HepG2 (cell line): ENCODE results near the gene C1QTNF1. TPM values are rescaled to one million over a fixed set of nuclear protein-coding genes. Genes with fewer than 3 reads are reported as not detected.

Experiments used
- ATAC-seq: fragments of 200-7000 bp; cut with Tn5 transposase; 3 replicates; pipeline ENCODE4 v1.9.1; 2020; ENCODE audit warnings: mild to moderate bottlenecking, moderate library complexity
- BruUV-seq: library from RNA; stranded (reverse); fragments of 400-500 nt; replicated peaks from 2 replicates; lab custom pipeline; 2021; lab: Mats Ljungman, UMichigan
- CTCF ChIA-PET: fragments of 300-600 bp; formaldehyde crosslinking; extraction: SDS; loops from one replicate; lab custom pipeline; 2021; ENCODE audit warnings: low total read pairs, inconsistent platforms, low intra/inter-chr PET ratio; lab: Yijun Ruan, JAX
- POLR2A ChIA-PET: fragments of 350-600 bp; sonication (Branson Sonifier 250); formaldehyde crosslinking; loops from one replicate; lab custom pipeline; 2020; ENCODE audit warnings: antibody characterized with exemption, inconsistent platforms; lab: Yijun Ruan, JAX
- DNase-seq: peaks from one replicate; pipeline ENCODE4 v3.0.0-alpha.2; 2015; ENCODE audit warnings: low spot score
- FAIRE-seq: peaks from 3 replicates; lab custom pipeline; 2011; peaks lifted over from hg19 to GRCh38; lab: Jason Lieb, UNC
- H2AFZ ChIP-seq: one replicate; pipeline ENCODE4 v1.6.1; 2011; ENCODE audit warnings: low read length, inconsistent platforms
- H3K27ac ChIP-seq: fragments of 300-600 bp; 3 replicates; pipeline ENCODE4 v1.8.0; 2011; ENCODE audit warnings: mixed run types, mild to moderate bottlenecking, mixed read lengths, low read length, inconsistent platforms; ENCODE audit not compliant: insufficient read depth; ENCODE audit errors: extremely low read length
- H3K27me3 ChIP-seq, 2 experiments: fragments of 200-600 bp in 1 of 2; 2 replicates in 1 of 2; 3 replicates in 1 of 2; pipeline versions ENCODE4 v1.6.0 to v1.8.0; 2011; ENCODE audit warnings: low read length in 2 of 2, mild to moderate bottlenecking in 2 of 2, moderate library complexity in 2 of 2, inconsistent platforms in 1 of 2; ENCODE audit not compliant: insufficient read depth in 2 of 2, control insufficient read depth in 1 of 2
- H3K36me3 ChIP-seq, 2 experiments: fragments of 200-600 bp in 1 of 2; replicated peaks in 1 of 2; 2 replicates in 1 of 2; 3 replicates in 1 of 2; pipeline versions ENCODE4 v1.5.1 to v1.8.0; 2011; ENCODE audit warnings: low read length in 2 of 2, inconsistent platforms in 1 of 2; ENCODE audit not compliant: insufficient read depth in 2 of 2, control insufficient read depth in 1 of 2
- H3K4me1 ChIP-seq: 2 replicates; pipeline ENCODE4 v1.5.1; 2012; ENCODE audit warnings: low read length, inconsistent platforms; ENCODE audit not compliant: insufficient read depth
- H3K4me2 ChIP-seq: 2 replicates; pipeline ENCODE4 v1.6.0; 2011; ENCODE audit warnings: low read depth, low read length, inconsistent platforms
- H3K4me3 ChIP-seq, 3 experiments: fragments of 200-600 bp in 1 of 3; sonication (generic), shearing (Covaris generic) in 1 of 3; replicated peaks in 1 of 3; 2 replicates each; pipeline ENCODE4 v1.5.1; 2011 to 2016; ENCODE audit warnings: low read length in 3 of 3, inconsistent platforms in 2 of 3, low read depth in 2 of 3, mild to moderate bottlenecking in 2 of 3, control low read depth in 1 of 3, mixed read lengths in 1 of 3; ENCODE audit not compliant: insufficient read depth in 1 of 3
- H3K79me2 ChIP-seq: one replicate; pipeline ENCODE4 v1.6.1; 2011; ENCODE audit warnings: low read length, inconsistent platforms; ENCODE audit not compliant: insufficient read depth
- H3K9ac ChIP-seq: 2 replicates; pipeline ENCODE4 v1.6.0; 2011; ENCODE audit warnings: mild to moderate bottlenecking, low read depth, low read length, inconsistent platforms; ENCODE audit not compliant: insufficient read depth
- H3K9me3 ChIP-seq: 2 replicates; pipeline ENCODE4 v1.5.1; 2012; ENCODE audit warnings: mild to moderate bottlenecking, low read length
- H4K20me1 ChIP-seq: 2 replicates; pipeline ENCODE4 v1.6.0; 2011; ENCODE audit warnings: inconsistent platforms, mild to moderate bottlenecking, low read length, moderate library complexity; ENCODE audit not compliant: insufficient read depth
- HNRNPK ChIP-seq: fragments of 200-400 bp; formaldehyde crosslinking; IDR thresholded peaks from 2 replicates; pipeline ENCODE4 v1.6.1; 2018; ENCODE audit warnings: low read length, low read depth, moderate library complexity, mild to moderate bottlenecking; ENCODE audit not compliant: poor library complexity, severe bottlenecking
- PITX1 ChIP-seq: sonication (generic); formaldehyde crosslinking; IDR thresholded peaks from 2 replicates; pipeline ENCODE4 v1.5.1; 2020; ENCODE audit warnings: mild to moderate bottlenecking, missing genetic modification reagents
- ZNF543 ChIP-seq: sonication (generic); formaldehyde crosslinking; IDR thresholded peaks from 2 replicates; pipeline ENCODE4 v1.4.0; 2020; ENCODE audit warnings: mild to moderate bottlenecking, missing genetic modification reagents
- ZNF776 ChIP-seq: sonication (generic); formaldehyde crosslinking; IDR thresholded peaks from 2 replicates; pipeline ENCODE4 v1.4.0; 2020; ENCODE audit warnings: mild to moderate bottlenecking, missing genetic modification reagents
- ZNF788 ChIP-seq: sonication (generic); formaldehyde crosslinking; IDR thresholded peaks from 2 replicates; pipeline ENCODE4 v1.5.0; 2020; ENCODE audit warnings: mild to moderate bottlenecking, missing genetic modification reagents, borderline replicate concordance
- WGBS: methylation state at CpG from one replicate; pipeline ENCODE4 v1.1.6; 2017; ENCODE audit warnings: low lambda C conversion rate; 5-methylcytosine and 5-hydroxymethylcytosine counted together
- in situ Hi-C: cut with HindIII; loops from 2 replicates; pipeline ENCODE4 v1.10.0; 2017; ENCODE audit warnings: low pct_unique_long_range_greater_than_20kb; ENCODE audit not compliant: extremely low pct_ligation_motif_present
- intact Hi-C: fragments of 100-400 bp; cut with micrococcal nuclease; formaldehyde crosslinking; loops from one replicate; pipeline ENCODE4 v1.10.0; 2022; ENCODE audit not compliant: unreplicated experiment
- polyA plus RNA-seq, 8 experiments: library from polyadenylated mRNA; depleted of rRNA in 3 of 8; stranded (reverse) in 7 of 8; unstranded in 1 of 8; fragments of >200 nt; fragmentation: Illumina TruSeq in 4 of 8; extraction: Trizol in 4 of 8; gene quantifications; 2 replicates each; pipeline versions ENCODE4 v1.2.1 to v1.2.3, GENCODE V29; 2011 to 2016; ENCODE audit warnings: low read depth in 4 of 8, missing spikeins in 1 of 8, mixed read lengths in 1 of 8; ENCODE audit not compliant: insufficient read depth in 1 of 8
- total RNA-seq, 5 experiments: library from RNA; depleted of rRNA; stranded (reverse); fragments of >200 nt; fragmentation: Illumina TruSeq; extraction: Trizol; gene quantifications; 2 replicates each; pipeline ENCODE4 v1.2.3, GENCODE V29; 2016; ENCODE audit warnings: low read depth in 1 of 5
- TF ChIP-seq, protein P1 (sequence below): sonication (generic); formaldehyde crosslinking; IDR thresholded peaks from 2 replicates; pipeline ENCODE4 v1.5.1; 2020; ENCODE audit warnings: mild to moderate bottlenecking, missing genetic modification reagents, moderate library complexity
- TF ChIP-seq, protein P2 (sequence below): sonication (generic); formaldehyde crosslinking; IDR thresholded peaks from 2 replicates; pipeline ENCODE4 v1.4.0; 2020; ENCODE audit warnings: missing genetic modification reagents

Gene C1QTNF1
- total and polyA plus RNA-seq, 2 of the 13 experiments (the other 11 are each of a cell fraction or from before 2014, with no cell fraction given): 0.18 to 0.86 TPM

DNA sequence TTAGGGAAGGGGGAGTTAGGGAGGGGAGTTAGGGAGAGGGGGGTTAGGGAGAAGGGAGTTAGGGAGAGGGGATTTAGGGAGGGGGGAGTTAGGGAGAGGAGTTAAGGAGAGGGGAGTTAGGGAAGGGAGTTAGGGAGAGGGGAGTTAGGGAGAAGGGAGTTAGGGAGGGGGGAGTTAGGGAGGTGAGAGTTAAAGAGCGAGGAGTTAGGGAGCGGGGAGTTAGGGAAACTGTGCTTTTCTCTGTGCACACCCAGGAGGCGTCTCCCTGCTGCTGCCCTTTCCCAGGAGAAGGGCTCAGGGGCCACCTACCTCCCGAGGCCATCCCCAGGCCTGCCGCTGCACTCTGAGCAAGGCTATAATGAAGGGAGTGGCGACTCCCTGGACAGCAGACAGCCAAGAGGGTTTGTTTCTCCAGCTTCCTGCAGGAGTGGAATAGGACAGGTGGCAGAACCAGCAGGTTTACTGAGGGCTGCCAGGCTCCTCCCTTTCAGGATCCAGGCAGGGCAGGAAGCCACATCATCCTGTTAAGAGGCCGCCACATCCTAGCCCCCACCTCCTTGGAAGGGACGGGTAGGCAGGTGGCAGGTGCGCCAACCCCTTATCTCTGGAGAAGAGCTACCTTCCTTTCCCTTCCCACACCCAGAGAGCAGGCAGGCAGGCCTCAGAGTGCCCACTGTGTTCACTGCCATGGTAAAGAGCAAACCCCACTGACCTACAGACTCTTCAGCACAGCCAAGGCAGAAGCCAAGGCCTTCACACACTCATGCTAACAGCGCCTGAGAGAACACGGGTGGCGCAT, 18.7 kb upstream of the C1QTNF1 start (continued):
- TF ChIP-seq, protein P1, sequence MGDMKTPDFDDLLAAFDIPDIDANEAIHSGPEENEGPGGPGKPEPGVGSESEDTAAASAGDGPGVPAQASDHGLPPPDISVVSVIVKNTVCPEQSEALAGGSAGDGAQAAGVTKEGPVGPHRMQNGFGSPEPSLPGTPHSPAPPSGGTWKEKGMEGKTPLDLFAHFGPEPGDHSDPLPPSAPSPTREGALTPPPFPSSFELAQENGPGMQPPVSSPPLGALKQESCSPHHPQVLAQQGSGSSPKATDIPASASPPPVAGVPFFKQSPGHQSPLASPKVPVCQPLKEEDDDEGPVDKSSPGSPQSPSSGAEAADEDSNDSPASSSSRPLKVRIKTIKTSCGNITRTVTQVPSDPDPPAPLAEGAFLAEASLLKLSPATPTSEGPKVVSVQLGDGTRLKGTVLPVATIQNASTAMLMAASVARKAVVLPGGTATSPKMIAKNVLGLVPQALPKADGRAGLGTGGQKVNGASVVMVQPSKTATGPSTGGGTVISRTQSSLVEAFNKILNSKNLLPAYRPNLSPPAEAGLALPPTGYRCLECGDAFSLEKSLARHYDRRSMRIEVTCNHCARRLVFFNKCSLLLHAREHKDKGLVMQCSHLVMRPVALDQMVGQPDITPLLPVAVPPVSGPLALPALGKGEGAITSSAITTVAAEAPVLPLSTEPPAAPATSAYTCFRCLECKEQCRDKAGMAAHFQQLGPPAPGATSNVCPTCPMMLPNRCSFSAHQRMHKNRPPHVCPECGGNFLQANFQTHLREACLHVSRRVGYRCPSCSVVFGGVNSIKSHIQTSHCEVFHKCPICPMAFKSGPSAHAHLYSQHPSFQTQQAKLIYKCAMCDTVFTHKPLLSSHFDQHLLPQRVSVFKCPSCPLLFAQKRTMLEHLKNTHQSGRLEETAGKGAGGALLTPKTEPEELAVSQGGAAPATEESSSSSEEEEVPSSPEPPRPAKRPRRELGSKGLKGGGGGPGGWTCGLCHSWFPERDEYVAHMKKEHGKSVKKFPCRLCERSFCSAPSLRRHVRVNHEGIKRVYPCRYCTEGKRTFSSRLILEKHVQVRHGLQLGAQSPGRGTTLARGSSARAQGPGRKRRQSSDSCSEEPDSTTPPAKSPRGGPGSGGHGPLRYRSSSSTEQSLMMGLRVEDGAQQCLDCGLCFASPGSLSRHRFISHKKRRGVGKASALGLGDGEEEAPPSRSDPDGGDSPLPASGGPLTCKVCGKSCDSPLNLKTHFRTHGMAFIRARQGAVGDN: peak; percentile 22; the same call in 1 of the 2 replicates
- TF ChIP-seq PITX1 (CRISPR knock-in tag): 0 out of 2 replicates have a peak, but pooled peaks have one; percentile 17
- TF ChIP-seq HNRNPK: peak; percentile 26
- TF ChIP-seq, protein P2, sequence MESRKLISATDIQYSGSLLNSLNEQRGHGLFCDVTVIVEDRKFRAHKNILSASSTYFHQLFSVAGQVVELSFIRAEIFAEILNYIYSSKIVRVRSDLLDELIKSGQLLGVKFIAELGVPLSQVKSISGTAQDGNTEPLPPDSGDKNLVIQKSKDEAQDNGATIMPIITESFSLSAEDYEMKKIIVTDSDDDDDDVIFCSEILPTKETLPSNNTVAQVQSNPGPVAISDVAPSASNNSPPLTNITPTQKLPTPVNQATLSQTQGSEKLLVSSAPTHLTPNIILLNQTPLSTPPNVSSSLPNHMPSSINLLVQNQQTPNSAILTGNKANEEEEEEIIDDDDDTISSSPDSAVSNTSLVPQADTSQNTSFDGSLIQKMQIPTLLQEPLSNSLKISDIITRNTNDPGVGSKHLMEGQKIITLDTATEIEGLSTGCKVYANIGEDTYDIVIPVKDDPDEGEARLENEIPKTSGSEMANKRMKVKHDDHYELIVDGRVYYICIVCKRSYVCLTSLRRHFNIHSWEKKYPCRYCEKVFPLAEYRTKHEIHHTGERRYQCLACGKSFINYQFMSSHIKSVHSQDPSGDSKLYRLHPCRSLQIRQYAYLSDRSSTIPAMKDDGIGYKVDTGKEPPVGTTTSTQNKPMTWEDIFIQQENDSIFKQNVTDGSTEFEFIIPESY (CRISPR knock-in tag): peak; percentile 79; the same call in 1 of the 2 replicates

GRCh38 chr17:79006046-79006445, 17.9 kb upstream of the C1QTNF1 start:
- H3K9ac ChIP-seq: no peak overlapping the region
- no peaks in the 10 kb centered on the region; a peak in 1 of 5 replicates for H3K27me3 ChIP-seq
- peaks cover 62% of the 10 kb centered on the region for H3K4me1 ChIP-seq
- WGBS: 93% methylated on average over 8 of the region's 8 CpGs
- ATAC-seq (no peak), FAIRE-seq (no peak), DNase-seq (no peak)
- intact Hi-C loops: no loop called here
- in situ Hi-C loops: no loop called here
- BruUV-seq: no TSS peak
- no peak overlapping the region for H3K27ac ChIP-seq
- peaks cover 64% of the 10 kb centered on the region for H3K79me2 ChIP-seq
- H3K36me3 ChIP-seq: peaks cover 5 to 10% of the 10 kb centered on the region in 2 experiments; a peak in 3 of 5 replicates
- H3K4me3 ChIP-seq: no peak overlapping the region
- H3K4me2 ChIP-seq: no peak overlapping the region
- CTCF ChIA-PET: no interaction called here
- no peaks in the 10 kb centered on the region for H4K20me1 ChIP-seq
- H3K9me3 ChIP-seq: no peaks in the 10 kb centered on the region
- TF ChIP-seq ZNF776 (CRISPR knock-in tag) (no peak), ZNF543 (peak; percentile 99), ZNF788 (CRISPR knock-in tag) (0 out of 2 replicates have a peak, but pooled peaks have one; percentile 21)
- POLR2A ChIA-PET: interaction anchor here (1.0 to 1.3 kb wide), 2 partner anchors 21 to 26 kb away, joined by 3 to 4 read pairs; partner anchors contain the start of gene LGALS3BP
- H2AFZ ChIP-seq: no peak overlapping the region
